Liver (tissue), 9 donors: ENCODE data around the gene POU2F3. TPM values are rescaled to one million over a fixed set of nuclear protein-coding genes. Genes with fewer than 3 reads are reported as not detected.

Experiments
- DNase-seq: peaks from one replicate; pipeline ENCODE4 v3.0.0-alpha.2; 2017; ENCODE audit warnings: low spot score
- H3K27ac ChIP-seq, 2 donors: one replicate each; pipeline ENCODE4 v1.7.0; 2013; ENCODE audit warnings: inconsistent platforms in 2 of 2, low read length in 2 of 2, control low read depth in 1 of 2, low read depth in 1 of 2, mild to moderate bottlenecking in 1 of 2
- H3K27me3 ChIP-seq, 4 donors: one replicate each; pipeline versions ENCODE4 v1.6.1 to v1.7.0; 2013; ENCODE audit warnings: low read length in 3 of 4, inconsistent platforms in 1 of 4, mild to moderate bottlenecking in 1 of 4, moderate library complexity in 1 of 4; ENCODE audit not compliant: control insufficient read depth in 4 of 4, insufficient read depth in 4 of 4
- H3K36me3 ChIP-seq, 4 donors: one replicate each; pipeline versions ENCODE4 v1.6.1 to v1.7.0; 2013; ENCODE audit warnings: low read length in 3 of 4, mild to moderate bottlenecking in 3 of 4, low read depth in 1 of 4, moderate library complexity in 1 of 4; ENCODE audit not compliant: control insufficient read depth in 4 of 4, insufficient read depth in 3 of 4
- H3K4me1 ChIP-seq, 4 donors: one replicate each; pipeline versions ENCODE4 v1.6.1 to v1.7.0; 2013; ENCODE audit warnings: low read length in 3 of 4, mild to moderate bottlenecking in 3 of 4, moderate library complexity in 1 of 4; ENCODE audit not compliant: control insufficient read depth in 4 of 4, insufficient read depth in 4 of 4
- H3K4me3 ChIP-seq, 3 donors: one replicate each; pipeline versions ENCODE4 v1.6.1 to v1.7.0; 2013; ENCODE audit warnings: low read length in 3 of 3, control low read depth in 1 of 3, low read depth in 1 of 3, mild to moderate bottlenecking in 1 of 3
- H3K9ac ChIP-seq, 2 donors: one replicate each; pipeline ENCODE4 v1.7.0; 2013; ENCODE audit warnings: low read length in 2 of 2, mild to moderate bottlenecking in 2 of 2, moderate library complexity in 2 of 2, control low read depth in 1 of 2, low read depth in 1 of 2
- H3K9me3 ChIP-seq, 4 donors: one replicate each; pipeline versions ENCODE4 v1.6.1 to v1.7.0; 2013; ENCODE audit warnings: low read length in 3 of 4; ENCODE audit not compliant: control insufficient read depth in 4 of 4
- ATF3 ChIP-seq: IDR thresholded peaks from 2 replicates; pipeline ENCODE4 v1.6.1; 2016; ENCODE audit warnings: antibody characterized with exemption
- FOXA1 ChIP-seq: IDR thresholded peaks from 2 replicates; pipeline ENCODE4 v1.6.1; 2016; ENCODE audit warnings: antibody characterized with exemption
- GABPA ChIP-seq, 2 donors: IDR thresholded peaks in 1 of 2; conservative IDR thresholded peaks in 1 of 2; 2 replicates each; pipeline ENCODE4 v1.6.1; 2016; ENCODE audit warnings: antibody characterized with exemption in 2 of 2, mild to moderate bottlenecking in 1 of 2, moderate library complexity in 1 of 2
- HNF4A ChIP-seq, 2 donors: conservative IDR thresholded peaks; 2 replicates each; pipeline ENCODE4 v1.6.1; 2016; ENCODE audit warnings: antibody characterized with exemption in 2 of 2, mild to moderate bottlenecking in 2 of 2
- HNF4G ChIP-seq: IDR thresholded peaks from 2 replicates; pipeline ENCODE4 v1.6.1; 2016; ENCODE audit warnings: antibody characterized with exemption
- JUND ChIP-seq, 2 donors: IDR thresholded peaks; 2 replicates each; pipeline ENCODE4 v1.6.1; 2016; ENCODE audit warnings: antibody characterized with exemption in 2 of 2
- NR2F2 ChIP-seq: IDR thresholded peaks from 2 replicates; pipeline ENCODE4 v1.6.1; 2016; ENCODE audit warnings: antibody characterized with exemption
- TAF1 ChIP-seq: conservative IDR thresholded peaks from 2 replicates; pipeline ENCODE4 v1.6.1; 2016; ENCODE audit warnings: antibody characterized with exemption, mild to moderate bottlenecking
- ZBTB33 ChIP-seq: IDR thresholded peaks from 2 replicates; pipeline ENCODE4 v1.6.1; 2016; ENCODE audit warnings: antibody characterized with exemption
- WGBS: extraction: QIAGEN DNeasy Blood & Tissue Kit; methylation state at CpG from one replicate; pipeline ENCODE4 v1.1.7; 2013; 5-methylcytosine and 5-hydroxymethylcytosine counted together
- polyA plus RNA-seq, 2 donors: library from polyadenylated mRNA; stranded (reverse) in 1 of 2; unstranded in 1 of 2; fragments of 200-250 nt in 1 of 2; fragments of >200 nt in 1 of 2; fragmentation: Nextera tagmentation in 1 of 2; extraction: Ambion mirVana in 1 of 2; gene quantifications; one replicate each; pipeline versions ENCODE4 v1.2.1 to v1.2.3, GENCODE V29; 2013 to 2015
- total RNA-seq, 2 donors: library from RNA; depleted of rRNA; stranded (reverse); fragments of >200 nt; gene quantifications; one replicate each; pipeline ENCODE4 v1.2.3, GENCODE V29; 2014
- donor health status: healthy.
- donor health status: healthy.
- donor health status: healthy.
- donor health status: healthy.
- donor health status: healthy.

The POU2F3 gene
- total and polyA plus RNA-seq, 4 donors: not detected

GRCh38 chr11:120331301-120331996 lies 91.5 kb downstream of the POU2F3 start:
- H3K36me3 ChIP-seq: no peaks in the 10 kb centered on the region
- no peak overlapping the region for H3K4me3 ChIP-seq
- no peak overlapping the region for H3K9ac ChIP-seq
- H3K9me3 ChIP-seq: no peaks in the 10 kb centered on the region
- DNase-seq: no peak
- 46% methylated on average over 2 of the region's 2 CpGs for WGBS
- no peak for TF ChIP-seq HNF4G
- no peak for TF ChIP-seq NR2F2
- no peak for TF ChIP-seq FOXA1
- no peak for TF ChIP-seq JUND (IDR thresholded peaks at IDR 0.05)
- peaks cover 0 to 5% (median 1%) of the 10 kb centered on the region in 4 donors for H3K4me1 ChIP-seq
- no peaks in the 10 kb centered on the region for H3K27me3 ChIP-seq
- no peak overlapping the region for H3K27ac ChIP-seq

GRCh38 chr11:120332822-120333716 lies 93.1 kb downstream of the POU2F3 start:
- Histone ChIP-seq H3K4me3 (no peak overlapping the region), H3K4me1 (peaks cover 0 to 5% (median 1%) of the 10 kb centered on the region in 4 donors), H3K36me3 (no peaks in the 10 kb centered on the region), H3K27me3 (no peaks in the 10 kb centered on the region), H3K27ac (no peak overlapping the region), H3K9me3 (no peaks in the 10 kb centered on the region), H3K9ac (no peak overlapping the region)
- no peak for DNase-seq
- WGBS: 94% methylated on average over 5 of the region's 5 CpGs
- no peak for TF ChIP-seq ZBTB33

GRCh38 chr11:120333801-120334200 lies 93.9 kb downstream of the POU2F3 start:
- Histone ChIP-seq H3K36me3 (no peaks in the 10 kb centered on the region), H3K9me3 (no peaks in the 10 kb centered on the region), H3K27ac (no peak overlapping the region), H3K4me1 (peaks cover 0 to 7% (median 1%) of the 10 kb centered on the region in 4 donors), H3K9ac (no peak overlapping the region), H3K27me3 (no peaks in the 10 kb centered on the region), H3K4me3 (no peak overlapping the region)
- no peak for TF ChIP-seq GABPA (IDR thresholded peaks at IDR 0.05 in 1 of 2, conservative IDR thresholded peaks at IDR 0.05 in 1 of 2)
- no peak for TF ChIP-seq HNF4A (conservative IDR thresholded peaks at IDR 0.05)
- TF ChIP-seq ZBTB33: no peak
- no peak for TF ChIP-seq TAF1
- no peak for TF ChIP-seq ATF3
- DNase-seq: no peak
- 88% methylated on average over 1 of the region's 1 CpG for WGBS
